Activated naive CD4-positive, alpha-beta T cell (primary cell): Measurements from ENCODE around the gene PAF1.
A peak's percentile ranks its signal among the peaks of the same experiment; 100 is the strongest.
"Not testable (repeated sequence)": the region's sequence is repeated elsewhere in the genome, so short reads cannot be mapped to it uniquely, and the experiment has no call there.

Source experiments
- DNase-seq, 4 experiments: peaks; one replicate each; lab custom pipeline; 2025; lab: John Stamatoyannopoulos, UW

PAF1 gene

DNA sequence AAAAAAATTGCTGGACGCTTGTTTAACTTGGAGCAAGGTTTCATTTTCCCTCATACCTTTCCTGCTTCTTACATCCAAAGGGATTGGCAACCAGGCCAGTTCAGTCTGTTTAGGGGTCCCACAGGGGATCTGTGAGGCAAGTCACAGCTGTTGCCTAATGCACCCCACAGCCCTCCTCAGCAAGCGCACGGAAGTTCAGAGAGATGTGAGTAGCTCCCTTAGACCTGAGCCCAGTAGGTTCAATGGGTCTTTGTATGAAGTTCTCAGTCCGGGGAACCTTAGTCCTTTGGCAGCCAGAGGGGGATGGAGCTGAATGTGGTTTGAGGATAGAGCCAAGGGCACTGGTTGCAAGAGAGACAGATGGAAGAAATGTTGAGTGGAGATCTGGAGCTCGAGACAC lies 35.7 kb downstream of the PAF1 start:
- DNase-seq = no peak

DNA sequence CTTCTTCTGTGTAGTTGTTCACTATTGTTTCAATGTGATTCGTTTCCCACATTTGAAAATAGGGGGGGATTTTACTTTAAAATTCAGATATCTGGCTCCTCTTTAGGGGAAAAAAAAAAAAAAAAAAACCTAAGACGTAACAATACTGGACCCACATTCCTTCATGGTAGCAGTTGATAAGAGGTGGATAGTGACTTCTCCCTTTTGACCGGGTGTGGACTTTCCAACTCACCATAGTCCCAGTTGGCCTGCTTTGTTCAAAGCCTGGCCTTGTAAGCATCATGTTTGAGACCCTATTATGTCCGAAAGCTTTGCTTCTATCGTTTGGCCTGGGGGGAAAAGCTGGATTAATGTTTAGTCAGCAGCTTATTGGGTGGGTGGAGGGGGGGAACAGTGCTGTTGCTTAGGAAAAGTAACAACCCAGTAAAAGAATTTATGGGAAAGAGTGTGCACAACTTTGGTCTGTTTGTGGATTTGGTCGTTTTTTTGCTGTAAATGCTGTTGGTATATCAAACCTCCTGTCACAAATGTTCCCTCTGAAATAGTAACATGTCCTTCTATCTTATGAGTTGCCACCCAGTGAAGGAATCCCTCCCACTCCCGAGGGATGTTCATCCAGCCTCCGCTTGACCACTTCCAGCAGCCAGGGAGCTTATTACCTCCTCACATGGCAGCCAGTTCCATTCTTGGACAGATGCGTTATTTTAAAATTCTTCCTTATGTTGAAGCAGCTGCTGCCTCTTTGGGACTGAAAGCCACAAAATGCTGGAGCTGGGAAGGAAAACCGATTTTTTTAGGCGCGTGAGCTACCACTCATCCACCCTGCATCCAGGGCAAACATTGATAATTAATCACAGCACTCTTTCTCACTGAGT lies 38.3 kb downstream of the PAF1 start:
- DNase-seq = no peak

DNA sequence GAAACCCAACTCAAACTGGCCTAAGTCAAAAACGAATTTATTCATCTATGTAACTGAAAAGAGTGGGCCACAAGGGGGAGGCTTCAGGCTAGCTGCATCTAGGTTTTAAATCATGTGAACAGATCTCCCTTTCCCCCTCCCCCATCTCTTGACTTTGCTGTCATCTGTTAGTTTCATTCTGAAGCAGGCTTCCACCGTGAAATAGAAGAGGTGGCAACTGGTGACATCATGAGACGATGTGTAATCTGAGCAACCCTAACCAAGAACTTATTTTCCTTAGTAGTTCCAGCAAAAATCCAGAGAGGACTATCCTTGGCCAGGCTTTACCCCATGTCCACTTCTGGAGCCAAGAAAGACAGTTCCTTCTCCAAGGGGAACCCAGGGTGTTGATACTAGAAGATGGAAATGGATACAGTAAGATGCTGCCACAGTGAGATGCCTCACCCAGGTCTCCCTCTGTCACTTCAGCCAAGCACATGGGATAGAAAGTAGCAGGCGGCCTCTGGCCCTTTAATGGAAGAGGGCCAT lies 39.3 kb downstream of the PAF1 start:
- DNase-seq = no peak

DNA sequence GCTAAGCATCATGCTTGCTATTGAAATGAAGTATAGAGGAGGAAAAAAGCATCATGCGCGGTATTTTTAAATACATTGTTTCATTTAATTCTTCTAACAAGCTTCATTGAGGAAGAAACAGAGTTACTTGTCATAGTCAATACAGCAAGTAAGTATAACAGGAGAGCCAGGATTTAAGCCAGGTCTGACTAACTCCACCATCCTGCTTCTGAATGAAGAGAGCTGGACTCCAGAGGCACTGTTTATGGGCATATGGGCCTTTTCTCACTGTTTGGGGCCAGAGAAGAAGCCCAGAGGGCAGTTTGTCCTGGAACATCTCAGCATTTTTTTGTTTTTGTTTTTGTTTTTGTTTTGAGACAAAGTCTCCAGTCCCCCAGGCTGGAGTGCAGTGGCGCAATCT lies 40.8 kb downstream of the PAF1 start:
- no peak for DNase-seq

DNA sequence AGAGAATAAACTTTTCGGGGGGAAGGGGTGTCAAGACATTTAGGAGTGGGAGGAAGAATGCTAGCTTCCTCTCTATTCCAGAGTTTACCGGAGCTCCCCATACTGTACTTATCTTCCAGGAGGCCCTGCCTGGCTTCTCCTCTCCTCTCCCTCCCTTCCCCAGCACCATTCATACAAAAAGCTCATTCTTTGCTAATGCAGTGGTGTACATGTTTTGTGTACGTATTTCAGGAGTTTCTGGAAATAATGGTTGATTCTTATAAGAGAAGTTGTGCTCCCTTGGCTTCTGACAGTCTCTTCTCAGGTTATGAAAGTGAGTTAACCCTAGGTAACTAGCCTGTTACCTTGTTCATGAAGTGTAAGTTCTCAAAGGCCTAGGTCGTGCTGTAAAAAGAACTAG lies 41.6 kb downstream of the PAF1 start:
- DNase-seq = no peak

DNA sequence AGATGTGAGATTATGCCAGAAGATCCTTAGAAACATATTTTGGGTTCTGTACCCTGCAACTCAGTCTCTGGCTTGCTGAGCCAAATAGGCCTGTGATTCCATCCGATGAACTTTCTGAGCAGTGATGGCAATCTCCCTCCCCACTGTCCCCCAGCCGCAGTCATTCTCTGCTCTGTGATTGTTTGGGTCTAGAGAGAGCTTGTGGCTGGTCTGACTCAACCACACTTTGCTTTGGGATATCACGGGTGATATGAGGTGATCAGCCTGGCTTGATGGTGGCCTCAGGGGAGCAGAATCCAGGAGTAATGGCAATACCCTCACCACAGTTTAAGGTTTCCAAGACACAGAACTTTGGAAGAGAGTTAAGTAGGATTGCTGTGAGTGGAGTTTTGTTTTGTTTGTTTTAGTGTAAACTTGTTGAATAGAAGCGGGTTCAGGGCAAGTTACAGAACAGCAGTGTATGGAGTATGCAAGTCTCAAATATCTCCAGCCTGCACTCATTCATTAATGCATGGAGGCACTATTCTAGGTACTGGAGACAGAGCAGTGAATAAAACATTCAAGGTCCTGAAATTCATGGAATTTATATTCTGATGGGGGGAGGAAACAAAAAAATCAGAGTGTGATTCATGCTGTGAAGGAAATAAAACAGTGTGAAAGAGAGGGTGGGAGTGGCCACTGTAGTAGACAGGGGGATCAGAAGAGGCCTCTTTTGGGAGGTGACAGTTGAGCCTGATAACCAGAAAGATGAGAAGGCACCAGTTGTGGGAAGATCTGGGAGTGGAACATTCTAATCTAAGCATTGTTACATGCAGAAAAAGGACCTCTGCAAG lies 43.4 kb downstream of the PAF1 start:
- DNase-seq = no peak

DNA sequence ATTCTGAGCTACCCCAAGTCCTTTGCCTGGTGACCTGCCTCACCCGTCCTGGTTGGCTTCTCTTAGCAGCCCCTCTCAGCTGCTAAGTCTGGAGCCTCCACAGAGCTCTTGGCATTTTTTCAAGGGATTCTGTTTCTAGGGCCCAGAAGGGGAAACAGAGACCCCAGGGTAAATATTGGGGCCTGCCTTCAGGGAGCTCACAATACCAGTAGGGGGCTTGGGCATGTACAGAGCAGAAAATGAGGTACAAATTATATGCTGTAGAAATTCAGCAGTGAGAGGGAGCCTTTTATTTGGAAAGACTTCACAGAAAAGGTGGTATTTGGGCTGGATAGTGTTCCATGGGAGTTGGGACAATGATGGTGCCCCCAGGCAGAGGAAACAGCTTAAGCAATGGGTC lies 45.0 kb downstream of the PAF1 start:
- DNase-seq = no peak

DNA sequence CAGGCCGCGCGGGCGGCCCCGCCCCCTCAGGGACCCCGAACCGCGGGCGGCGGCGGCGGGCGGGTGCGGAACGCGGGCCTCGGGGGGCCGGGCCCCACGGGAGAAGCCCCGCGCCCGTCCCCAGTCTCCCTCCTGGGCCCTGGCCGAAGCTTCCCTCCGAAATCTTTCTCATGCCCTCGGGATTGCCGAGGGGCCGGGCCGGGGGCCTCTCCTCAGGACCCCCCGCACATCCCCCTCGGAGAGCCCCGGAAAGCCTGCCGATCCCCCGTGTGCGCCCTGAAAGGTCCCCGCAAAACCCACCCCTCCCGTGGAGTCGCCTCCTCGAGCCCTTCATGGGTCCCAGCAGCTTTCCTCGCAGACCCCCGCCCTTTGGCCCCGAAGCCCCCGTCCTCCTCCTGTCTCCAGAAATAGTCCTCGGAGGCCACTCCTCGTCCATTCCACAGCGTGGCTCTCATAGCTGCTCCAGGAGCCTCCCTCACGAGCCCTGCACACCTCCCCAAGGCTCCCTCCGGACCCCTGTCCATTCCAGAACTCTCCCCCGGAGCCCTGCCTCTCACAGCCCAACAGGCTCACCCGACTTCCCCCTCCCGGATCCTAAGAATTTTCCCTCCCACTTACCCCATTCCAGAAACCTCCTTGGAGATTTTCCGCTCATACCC lies 48.1 kb downstream of the PAF1 start:
- DNase-seq = no peak

DNA sequence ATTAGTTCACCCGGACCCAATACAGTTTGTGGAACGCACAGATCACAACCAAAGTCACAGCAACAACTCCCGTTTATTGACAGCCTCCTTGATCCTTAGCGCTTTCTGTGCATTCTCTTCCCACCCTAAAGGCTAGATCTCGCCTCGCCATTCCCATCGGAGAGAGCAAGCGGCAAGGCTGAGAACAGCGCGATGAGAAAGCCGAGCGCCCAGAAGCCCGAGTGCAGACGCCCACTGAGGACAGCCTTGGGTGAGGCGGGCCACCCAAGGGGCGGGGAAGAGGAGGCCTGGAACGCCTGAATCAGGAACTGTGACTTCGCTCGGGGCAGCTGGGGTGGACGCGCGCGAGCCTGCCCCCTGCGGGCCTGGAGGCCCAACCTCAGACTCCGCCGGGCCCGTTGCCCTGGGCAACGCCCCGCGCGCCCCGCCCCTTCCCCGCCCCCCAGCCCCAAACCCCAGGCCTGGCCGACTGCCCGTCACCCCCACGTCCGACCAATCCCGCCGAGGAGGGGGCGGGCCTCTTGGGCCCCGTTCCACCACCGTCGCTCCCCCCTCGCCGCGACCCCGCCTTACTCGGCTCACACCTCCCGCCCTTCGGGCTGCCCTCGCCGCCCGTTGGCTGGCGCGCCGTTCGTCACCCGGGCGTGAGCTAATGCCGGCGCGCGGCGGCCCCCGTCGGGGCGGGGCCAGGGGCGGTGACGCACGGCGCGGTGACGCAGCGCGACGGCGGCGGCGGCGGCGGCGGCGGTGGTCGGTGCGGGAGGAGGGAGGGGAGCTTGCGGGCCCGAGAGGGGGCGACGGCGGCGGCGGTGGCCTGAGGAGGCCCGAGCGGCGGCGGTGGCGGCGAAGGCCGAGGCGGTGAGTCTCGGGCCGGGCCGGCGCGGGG lies 48.9 kb downstream of the PAF1 start, which contains the start of gene SAMD4B:
Gene SAMD4B (plus strand): TSS at position 703 of the 886 bp plus-strand sequence. CDS start 14,473 bp downstream, outside the sequence.
- peak; percentile 97 to 99 (median 98) for DNase-seq

DNA sequence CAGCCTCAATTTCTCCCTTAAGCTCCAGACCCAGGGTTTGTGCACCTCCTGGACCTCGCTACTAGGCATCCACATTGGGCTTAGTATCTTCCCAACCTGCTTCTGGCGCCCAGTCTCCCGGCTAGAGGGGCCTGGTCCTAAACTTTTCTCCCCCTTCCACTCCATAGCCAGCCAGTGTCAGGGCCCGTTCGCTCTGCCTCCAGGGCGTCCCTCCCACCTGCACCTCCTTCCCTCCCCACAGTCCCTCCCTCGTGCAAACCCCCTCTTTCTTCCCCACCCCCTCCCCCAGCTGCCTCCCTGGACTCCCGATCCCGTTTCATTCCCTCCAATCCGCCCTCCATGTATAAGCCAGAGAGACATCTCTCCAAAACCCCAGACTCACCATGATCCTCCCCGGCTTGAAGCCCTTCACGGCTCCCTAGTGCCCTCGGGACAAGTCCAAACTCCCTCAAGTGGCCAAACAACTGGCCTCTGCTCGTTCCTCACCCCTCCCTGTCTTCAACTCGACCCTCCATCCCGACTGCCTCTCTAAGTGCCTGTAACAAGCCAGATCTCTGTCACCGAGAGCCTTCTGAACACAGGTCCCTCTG lies 49.7 kb downstream of the PAF1 start:
- DNase-seq = no peak

DNA sequence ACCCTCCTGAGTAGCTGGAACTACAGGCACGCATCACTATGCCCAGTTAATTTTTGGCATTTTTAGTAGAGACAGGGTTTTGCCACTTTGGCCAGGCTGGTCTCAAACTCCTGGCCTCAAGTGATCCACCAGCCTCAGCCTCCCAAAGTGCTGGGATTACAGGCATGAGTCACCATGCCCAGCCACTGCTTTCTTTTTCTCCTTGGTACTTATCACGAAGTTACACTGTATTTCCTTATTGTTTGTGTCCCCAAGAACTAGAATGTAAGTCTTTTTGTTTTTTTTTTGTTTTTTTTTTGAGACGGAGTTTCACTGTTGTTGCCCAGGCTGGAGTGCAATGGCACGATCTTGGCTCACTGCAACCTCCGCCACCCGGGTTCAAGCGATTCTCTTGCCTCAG lies 50.8 kb downstream of the PAF1 start:
- DNase-seq = not testable (repeated sequence)

DNA sequence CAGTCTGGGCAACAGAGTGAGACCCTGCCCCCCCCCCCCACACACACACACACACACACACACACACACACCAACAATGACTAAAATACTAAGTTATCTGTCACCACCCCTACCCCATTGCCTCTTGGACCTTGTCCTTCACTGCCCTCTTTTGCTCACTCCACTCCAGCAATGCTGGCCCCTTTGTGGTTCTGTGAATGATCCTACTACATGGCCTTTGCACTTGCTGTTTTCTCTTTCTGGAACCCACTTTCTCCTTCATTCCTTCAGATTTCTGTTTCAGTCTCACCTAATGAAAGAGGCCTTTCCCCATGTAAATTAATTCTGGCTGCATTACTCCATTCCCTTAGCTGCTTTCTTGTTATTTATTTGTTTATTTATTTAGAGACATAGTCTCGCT lies 51.2 kb downstream of the PAF1 start:
- DNase-seq = no peak

DNA sequence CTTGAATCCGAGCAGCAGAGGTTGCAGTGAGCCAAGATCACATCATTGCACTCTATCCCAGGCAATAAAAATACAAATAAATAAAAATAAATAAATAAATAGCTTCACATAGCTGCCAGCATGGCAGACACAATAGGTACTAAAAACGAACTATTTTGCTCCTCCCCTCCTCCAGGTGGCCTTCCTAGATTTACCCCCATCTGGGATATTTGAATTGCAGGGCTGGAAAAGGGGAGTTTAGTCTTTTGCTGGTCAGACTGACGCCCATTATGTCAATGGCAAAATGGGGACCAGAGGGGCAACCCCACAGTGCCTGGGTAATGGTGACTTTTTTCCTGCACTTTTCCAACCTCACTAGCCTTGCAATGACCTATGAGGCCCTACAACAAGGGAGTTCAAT lies 54.4 kb downstream of the PAF1 start:
- no peak for DNase-seq
